Activated T-cell treated with anti-CD3 and anti-CD28 coated beads for 4 hours (primary cell): ENCODE results near the gene KLC3.
"Not testable (repeated sequence)": the region's sequence is repeated elsewhere in the genome, so short reads cannot be mapped to it uniquely, and the experiment has no call there.

Experiments used
- DNase-seq: peaks from one replicate; pipeline ENCODE4 v3.0.0-alpha.2; 2020

KLC3 gene

DNA sequence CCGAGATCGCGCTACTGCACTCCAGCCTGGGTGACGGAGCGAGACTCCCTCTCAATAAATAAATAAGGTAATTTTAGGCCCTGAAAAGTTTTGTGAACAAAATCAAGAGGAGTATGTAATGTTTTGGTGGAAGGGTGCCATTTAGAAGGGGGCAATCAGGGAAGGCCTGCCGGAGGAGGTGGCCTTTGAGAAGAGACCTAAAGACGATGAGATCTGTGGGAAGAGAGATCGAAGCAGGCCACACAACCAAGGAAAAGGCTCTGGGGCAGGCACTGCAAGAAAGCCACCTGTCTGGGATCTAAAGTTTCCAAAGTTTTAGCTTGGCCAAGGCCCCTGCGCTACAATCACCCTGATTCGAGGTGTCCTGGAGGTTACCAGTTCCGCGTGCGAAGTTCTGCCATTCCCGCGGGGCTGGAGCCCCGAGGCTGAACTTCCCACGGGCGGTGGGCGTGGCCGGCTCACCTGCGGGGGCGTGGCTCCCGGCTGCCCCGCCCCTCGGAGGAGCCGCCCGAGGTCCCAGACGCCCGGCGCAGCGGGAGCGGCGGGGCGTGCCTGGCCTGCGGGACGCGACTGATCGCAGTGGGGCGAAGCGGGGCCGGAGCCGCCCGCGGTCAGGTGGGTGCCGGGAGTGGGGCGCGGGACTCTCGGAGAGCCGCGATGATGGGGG is at the start of gene KLC3:
KLC3 (plus strand) TSS at position 519 of the 667 bp plus-strand sequence. CDS start 4,792 bp downstream, outside the sequence.
- peak; percentile 17 for DNase-seq

DNA sequence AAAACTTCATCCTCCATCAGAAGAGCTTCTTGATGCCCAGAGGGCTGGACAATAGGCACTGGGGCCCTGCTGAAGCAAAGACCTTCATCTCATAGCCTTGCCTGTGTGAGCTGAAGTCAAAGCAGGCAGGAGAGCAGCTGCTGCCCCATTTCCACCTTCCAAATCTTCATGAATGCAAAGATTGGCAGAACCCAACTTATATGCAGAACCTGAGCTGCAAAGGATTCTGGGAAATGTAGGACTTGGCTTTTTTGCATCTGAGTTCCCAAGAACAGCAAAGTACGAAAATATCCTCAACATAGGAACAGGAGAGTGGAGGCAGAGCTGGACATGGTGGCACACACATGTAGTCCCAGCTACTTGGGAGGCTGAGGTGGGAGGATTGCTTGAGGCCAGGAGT is 48.7 kb upstream of the KLC3 start:
- DNase-seq = no peak

DNA sequence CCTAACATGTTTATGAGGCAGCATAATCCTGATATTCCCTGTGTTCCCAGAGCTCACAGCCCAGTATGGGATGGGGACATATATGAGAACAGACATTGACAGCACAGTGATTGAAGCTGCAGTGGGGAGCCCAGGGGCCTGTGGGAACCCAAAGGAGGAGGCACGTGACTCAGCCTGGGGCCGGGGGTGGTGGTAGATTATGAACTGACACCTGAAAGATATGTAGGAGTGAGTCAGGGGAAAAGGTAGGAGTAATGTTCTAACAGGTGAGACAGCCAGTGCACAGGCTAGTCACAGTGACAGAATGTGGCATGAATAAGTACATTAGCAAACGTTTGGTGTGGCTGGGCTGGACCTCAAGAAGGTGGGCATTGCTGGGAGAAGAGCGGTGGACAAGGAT is 46.9 kb upstream of the KLC3 start:
- no peak for DNase-seq

DNA sequence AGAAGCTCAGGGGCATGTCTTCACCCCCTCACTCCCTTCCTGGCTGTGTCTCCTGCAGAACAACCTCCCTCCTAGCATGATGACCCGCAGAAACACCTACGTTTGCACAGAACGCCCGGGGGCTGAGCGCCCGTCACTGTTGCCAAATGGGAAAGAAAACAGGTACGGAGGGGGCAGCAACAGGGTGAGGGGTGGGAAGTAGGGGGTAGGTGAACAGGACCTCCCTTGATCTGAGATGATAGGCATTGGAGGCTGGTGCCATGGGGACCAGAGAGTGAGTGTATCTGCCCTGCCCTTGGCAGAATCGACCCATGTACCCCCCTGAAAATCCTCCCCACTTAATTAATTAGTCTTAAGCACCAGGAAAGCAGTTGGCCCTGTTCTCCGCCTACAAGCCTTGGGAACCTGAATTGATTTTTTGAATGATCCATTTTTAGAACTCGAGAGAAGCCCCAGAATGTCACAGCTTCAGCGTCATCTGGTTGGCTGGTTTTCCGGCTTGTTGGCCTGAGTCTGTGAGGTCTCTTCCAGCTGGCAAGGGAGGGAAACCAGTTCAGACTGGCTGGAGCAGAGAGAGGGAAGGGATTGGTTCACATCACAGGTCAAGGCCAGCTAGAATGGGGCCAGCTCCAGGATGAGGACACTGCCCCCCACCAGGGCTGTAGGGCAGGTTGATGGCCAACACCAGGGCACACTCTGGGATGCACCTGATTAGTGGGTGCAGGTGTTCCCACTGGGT is 46.1 kb upstream of the KLC3 start:
- DNase-seq = no peak

DNA sequence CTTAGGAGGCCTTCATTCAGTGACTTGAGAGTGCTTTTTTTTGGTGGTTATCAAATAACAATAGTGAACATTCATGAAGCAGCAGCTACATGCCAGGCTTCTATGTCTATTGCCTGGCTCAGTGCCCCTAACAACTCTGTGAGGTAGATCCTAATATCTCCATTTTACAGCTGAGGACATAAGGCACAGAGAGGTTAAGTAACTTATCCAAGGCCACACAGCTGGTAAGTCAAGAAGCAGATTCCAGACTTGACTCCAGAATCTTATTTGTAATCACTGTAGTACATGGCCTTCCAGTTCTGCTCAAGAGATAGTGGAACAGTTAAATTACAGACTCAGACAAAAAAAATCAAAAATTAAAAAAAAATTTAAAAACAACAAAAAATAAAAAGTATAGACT is 44.7 kb upstream of the KLC3 start:
- DNase-seq = no peak

DNA sequence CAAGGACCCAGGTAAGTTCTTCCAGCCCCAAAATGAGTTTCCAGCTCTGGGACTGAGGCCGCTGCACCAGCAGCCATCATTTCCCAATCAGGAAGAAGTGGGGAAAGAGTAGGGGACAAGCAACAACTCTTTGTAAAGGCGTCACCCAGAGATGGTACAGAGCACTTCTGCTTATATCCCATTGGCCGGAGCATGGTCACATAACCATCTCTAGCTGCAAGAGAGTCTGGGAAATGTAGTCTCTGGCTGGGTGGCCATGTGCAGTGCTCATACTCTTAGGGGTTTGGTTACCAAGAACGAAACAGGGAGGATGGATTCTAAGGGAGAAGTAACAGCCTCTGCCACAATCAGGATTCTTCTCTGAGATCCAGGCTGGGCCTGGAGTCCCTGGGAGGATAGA is 44.2 kb upstream of the KLC3 start:
- no peak for DNase-seq

DNA sequence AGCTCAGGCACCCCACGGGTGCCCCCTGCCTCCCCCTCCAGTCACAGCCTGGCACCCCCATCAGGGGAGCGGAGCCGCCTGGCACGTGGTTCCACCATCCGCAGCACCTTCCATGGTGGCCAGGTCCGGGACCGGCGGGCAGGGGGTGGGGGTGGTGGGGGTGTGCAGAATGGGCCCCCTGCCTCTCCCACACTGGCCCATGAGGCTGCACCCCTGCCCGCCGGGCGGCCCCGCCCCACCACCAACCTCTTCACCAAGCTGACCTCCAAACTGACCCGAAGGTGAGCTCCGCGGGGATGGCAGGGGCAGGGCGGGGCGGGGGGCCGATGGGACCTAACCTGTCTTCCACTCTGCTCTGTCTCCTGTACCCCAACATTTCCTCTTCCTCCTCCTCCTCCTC is 42.9 kb upstream of the KLC3 start:
- DNase-seq = no peak

DNA sequence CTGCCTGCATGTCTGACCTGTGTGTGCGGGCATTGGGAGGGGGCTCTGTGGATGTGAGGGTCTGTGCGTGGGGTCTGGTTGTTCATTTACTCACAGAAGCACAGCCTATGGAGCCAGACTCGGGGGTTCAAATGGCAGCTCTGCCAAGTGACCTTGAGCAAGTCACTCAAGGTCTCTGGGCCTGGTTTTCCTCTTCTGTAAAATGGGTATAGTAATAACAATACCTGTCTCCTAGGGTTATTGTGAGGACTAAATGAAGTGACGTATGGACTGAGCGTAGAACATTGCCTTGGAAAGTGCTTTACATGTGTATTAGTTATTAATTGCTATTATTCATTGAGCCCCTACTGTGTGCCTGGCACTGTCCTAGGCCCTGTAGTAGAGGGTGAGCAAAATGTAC is 42.3 kb upstream of the KLC3 start:
- DNase-seq = no peak

DNA sequence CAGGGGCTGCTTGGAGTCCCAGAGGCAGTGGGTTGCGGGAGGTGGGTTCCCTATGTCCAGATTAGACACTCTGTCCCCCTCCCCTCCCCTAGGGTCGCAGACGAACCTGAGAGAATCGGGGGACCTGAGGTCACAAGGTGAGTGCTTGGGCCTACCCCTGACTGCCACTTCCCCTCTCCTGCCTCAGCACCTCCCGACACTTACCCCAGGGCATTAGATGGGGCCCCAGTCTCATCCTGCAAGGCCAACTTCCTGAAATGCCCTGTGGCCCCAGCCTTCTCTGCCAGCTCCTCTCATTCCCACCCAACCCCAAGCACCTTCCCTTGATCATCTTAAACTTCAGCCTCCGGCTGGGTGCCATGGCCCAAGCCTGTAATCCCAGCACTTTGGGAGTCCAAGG is 40.8 kb upstream of the KLC3 start:
- DNase-seq = no peak

DNA sequence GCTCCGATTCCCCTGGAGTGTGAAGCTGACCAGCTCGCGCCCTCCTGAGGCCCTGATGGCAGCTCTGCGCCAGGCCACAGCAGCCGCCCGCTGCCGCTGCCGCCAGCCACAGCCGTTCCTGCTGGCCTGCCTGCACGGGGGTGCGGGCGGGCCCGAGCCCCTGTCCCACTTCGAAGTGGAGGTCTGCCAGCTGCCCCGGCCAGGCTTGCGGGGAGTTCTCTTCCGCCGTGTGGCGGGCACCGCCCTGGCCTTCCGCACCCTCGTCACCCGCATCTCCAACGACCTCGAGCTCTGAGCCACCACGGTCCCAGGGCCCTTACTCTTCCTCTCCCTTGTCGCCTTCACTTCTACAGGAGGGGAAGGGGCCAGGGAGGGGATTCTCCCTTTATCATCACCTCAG is 38.1 kb upstream of the KLC3 start:
- no peak for DNase-seq

DNA sequence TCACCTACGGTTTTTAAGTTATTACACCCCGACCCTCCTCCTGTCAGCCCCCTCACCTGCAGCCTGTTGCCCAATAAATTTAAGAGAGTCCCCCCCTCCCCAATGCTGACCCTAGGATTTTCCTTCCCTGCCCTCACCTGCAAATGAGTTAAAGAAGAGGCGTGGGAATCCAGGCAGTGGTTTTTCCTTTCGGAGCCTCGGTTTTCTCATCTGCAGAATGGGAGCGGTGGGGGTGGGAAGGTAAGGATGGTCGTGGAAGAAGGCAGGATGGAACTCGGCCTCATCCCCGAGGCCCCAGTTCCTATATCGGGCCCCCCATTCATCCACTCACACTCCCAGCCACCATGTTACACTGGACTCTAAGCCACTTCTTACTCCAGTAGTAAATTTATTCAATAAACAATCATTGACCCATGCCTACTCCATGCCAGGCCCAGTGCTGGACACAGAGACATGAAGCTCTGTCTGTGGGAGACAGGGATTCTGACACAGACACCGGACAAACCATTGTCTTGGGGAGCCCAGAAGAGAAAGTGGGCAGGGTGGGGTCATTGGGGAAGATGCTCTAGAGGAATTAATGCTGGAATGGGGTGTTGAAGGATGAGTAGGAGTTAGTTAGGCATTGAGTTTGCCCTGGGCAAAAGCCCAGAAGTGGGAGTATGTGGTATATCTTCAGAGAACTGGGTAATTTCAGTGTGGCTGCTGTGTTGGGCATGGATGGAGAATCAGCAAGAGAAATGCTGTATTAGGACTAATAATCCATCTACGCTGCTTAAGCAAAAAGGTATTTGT is 37.1 kb upstream of the KLC3 start:
- DNase-seq = no peak

DNA sequence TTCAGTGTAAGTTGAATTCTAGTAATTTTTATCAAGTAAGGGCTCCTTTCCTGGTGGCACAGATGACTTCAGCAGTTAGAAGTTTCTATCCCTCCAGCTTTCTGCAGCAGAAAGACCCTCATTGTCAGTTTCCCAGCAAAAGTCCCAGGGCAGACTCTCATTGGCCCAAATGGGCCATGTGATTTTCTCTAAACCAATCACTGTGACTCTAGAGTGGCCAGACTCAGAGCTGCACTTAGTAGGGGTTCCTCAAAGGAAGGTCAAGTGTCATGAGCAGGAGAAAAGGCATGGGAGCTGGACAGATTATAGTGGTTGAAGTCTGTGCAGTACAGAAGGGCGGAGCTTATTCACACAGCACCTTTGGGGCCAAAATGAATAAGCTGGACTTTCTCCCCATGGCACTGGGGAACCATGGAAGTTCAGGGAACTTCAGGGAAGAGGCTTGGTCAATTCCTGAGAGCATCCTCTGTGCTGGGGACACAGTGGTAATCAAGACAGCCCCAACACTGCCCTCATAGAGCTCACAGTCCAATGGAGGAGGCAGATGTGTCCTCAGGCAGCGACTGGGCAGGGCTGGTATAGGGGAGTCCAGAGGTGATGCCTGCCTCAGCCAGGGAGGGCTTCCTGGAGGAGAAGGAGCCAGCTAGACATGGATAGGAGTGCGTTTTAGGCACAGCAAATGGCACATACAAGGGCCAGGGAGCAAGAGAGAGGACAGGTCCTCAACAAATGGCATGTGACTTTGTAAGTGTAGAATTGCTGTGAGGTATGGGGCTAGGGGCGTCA is 36.2 kb upstream of the KLC3 start:
- no peak for DNase-seq

DNA sequence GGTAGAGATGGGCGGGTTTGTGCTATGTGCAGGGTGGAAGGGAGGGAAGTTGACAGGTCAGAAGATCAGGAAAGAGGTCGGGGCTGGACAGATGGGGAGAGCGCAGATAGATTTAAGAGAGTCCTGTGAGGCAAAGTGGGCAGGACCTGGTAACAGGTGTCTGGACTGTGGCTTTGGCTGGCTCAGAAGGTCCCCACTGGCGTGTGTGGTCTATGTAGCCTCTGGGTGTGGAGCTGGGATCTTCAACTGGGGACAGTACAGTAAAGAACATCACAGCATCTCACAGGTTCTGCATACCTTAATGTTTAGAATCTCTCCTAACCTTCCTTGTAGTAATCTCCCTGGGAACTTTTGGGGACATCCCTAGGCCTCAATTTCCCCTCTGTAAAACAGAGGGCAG is 35.5 kb upstream of the KLC3 start:
- DNase-seq = no peak

DNA sequence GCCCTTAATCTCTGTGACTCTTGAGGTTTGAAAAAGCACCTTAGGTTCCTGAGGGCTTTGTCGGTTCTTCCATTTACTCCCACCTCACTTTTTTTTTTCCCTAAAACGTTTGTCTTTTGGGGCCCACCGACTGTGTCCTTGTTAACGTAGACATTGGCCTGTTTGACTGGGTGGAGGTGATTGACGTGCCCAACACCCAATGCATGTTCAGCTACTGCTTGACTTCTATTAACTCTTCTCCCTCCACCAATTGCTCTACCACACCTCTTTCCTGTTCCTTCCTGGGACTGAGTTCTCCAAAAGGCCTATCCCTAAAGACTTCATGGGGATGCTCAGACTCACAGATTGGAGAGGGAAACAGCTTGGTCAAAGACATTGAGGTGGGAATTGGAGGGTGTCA is 35.1 kb upstream of the KLC3 start:
- no peak for DNase-seq

DNA sequence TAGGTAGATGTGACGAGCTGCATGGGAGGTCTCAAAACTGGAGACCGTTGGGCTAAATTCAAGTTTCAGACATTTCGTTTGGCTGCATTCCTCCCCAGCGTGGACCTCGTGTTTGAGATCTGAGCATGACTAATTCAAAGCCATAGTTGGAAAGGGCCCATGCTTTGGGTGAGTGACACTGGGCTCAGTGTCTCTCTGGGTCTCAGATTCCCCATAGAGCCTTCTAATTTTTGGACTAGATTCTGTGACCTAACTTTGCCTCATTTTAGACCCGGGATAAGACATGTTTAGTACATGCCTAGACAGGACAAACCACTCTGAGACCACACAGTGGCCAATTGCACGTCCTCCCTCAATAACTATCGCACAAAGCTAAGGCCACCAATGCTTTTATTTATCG is 34.5 kb upstream of the KLC3 start:
- no peak for DNase-seq

DNA sequence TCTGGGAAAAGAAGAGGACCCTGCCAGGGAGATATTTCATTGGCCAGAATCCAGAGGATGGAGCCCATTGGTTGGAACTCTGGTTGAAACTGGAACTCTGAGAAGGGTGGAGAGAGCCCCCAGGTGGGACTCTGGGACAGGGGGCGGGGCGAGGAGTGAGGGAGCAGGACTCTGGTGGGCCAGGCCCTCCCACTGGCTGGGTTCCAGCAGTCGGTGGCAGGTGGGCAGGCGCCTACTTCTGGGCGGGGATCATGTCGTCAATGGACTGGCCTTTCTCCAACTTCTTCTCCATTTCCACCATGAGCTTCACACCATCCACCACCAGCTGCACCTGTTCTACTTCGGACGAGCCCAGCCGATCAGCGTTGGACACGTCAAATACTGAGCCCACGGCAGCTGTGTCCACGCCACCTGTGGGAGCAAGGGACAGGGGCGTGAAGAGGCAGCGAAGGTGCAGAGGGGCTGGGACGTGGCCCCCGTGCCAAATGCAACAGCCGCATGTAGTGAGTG is 34.0 kb upstream of the KLC3 start:
- DNase-seq = no peak

DNA sequence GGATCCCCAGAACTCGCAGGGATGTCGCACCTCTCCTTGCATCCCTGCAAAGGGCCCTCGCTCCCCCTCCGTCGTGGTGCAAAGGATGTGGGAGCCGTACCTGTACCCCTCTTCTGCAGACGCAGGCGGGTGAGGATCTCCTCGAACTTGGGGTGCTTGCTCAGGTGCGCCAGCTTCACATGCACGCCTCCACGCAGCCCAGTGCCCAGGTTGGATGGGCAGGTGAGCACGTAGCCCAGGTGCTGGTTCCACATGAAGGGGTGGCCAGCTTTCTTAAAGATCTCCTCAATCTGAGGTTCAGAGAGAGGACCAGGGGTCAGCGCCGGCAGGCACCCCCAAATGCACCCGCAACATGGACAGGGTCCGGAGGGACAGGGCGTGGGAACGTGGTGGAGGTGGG is 33.2 kb upstream of the KLC3 start:
- no peak for DNase-seq

DNA sequence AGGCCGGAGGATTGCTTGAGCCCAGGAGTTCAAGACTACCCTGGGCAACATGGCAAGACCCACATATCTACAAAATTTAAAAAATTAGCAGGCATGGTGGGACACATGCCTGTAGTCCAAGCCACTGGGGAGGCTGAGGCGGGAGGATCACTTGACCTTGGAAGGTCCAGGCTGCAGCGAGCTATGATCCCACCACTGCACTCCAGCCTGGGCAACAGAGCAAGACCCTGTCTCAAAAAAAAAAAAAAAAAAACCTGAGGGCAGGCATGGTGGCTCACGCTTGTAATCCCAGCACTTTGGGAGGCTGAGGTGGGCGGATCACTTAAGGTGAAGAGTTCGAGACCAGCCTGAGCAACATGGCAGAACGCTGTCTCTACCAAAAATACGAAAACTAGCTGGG is 31.2 kb upstream of the KLC3 start:
- not testable (repeated sequence) for DNase-seq

DNA sequence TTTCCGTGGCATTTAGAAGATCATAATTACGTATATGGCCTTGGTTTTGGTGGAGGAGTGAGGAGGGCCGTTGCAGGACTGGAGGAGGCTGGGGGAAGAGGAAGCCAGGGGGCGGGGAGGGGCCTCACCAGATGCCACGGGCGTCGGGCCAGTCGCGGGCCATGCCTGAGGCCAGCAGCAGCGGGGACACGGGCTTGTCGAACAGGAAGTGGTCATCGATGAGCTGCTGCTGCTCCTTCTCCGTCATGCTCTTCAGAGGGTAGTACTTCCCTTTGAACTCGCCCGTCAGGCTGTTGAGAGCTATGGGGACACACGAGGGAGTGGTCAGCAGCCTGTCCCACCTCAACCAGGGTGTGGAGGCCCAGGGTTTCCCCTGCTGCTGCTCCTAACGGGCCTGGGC is 28.9 kb upstream of the KLC3 start:
- no peak for DNase-seq

DNA sequence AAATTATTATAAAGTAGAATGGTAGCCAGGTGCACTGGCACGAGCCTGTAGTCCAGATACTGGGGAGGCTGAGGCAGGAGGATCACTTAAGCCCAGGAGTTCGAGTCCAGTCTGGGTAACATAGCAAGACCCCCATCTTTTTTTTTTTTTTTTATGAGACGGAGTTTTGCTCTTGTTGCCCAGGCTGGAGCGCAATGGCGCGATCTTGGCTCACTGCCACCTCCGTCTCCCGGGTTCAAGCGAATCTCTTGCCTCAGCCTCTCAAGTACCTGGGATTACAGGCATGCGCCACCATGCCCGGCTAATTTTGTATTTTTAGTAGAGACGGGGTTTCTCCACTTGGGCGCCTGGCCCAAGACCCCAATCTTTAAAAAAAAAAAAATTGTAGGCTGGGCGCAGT is 28.3 kb upstream of the KLC3 start:
- DNase-seq = not testable (repeated sequence)

DNA sequence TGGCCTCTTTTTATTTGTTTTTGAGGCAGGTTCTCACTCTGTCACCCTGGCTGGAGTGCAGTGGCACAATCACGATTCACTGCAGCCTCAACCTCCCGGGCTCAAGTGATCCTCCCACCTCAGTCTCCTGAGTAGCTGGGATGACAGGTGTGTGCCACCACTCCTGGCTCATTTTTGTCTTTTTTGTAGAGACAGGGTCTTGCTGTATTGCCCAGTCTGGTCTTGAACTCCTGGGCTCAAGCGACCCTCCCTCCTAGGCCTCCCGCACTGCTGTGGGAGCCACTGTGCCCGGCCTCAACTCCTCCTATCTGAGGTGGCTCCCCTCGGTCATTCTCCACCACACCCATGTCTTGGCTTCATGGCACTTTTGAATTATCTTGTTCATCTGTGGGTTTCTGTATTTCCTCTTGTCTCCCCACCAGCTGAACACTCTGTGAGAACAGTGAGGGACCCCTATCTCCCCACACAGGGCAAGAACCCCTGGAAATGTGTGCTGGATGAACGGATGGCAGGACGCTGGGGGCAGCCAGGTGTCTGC is 25.8 kb upstream of the KLC3 start:
- DNase-seq = no peak

DNA sequence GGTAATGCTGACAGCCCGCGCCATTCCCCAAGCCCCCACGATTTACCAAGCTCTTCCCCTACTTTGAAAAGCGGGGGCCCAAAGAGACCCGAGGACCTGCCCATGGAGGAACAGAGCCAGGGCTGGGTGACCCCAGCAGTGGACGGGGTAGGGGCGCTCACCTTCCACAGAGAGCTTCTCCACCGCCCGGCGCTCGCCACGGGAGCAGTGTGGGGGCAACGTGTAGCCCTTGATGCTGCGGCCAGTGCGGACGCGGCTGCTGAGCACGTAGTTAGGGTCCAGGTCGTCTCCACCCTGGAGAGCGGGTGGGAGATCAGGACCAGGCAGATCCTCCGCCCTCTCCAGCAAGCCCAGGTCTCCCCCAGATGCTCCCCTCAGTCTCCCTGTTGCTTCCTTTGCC is 25.2 kb upstream of the KLC3 start:
- DNase-seq = no peak
